Measurements from ENCODE around the gene UBAC1.
"Not testable (repeated sequence)": the region's sequence is repeated elsewhere in the genome, so short reads cannot be mapped to it uniquely, and the experiment has no call there.

UBAC1 gene

GRCh38 chr9:135910757-135911156 lies 50.4 kb downstream of the UBAC1 start:
- no peak for DNase-seq

DNA sequence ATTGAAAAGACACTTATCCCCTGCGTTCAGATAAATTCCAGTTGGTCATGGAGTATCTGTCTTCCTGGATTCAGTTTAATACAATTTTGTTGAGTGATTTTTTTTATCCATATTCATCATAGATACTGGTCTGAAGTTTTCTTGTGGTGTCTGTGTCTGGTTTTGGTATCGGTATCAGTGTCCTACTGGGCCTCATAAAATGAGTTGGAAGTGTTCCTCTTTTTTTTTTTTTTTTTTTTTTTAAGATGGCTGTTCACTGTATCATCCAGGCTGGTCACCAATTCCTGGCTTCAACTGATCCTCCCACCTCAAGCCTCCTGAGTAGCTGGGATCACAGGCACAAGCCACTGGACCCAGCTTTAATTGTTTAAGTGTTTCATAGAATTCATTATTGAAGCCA lies 51.0 kb downstream of the UBAC1 start:
- no peak for DNase-seq

- DNase-seq = no peak
Measured at GRCh38 chr9:135909371-135909770, 51.8 kb downstream of the UBAC1 start.

GRCh38 chr9:135908754-135909204 lies 52.4 kb downstream of the UBAC1 start:
- no peak for DNase-seq

DNA sequence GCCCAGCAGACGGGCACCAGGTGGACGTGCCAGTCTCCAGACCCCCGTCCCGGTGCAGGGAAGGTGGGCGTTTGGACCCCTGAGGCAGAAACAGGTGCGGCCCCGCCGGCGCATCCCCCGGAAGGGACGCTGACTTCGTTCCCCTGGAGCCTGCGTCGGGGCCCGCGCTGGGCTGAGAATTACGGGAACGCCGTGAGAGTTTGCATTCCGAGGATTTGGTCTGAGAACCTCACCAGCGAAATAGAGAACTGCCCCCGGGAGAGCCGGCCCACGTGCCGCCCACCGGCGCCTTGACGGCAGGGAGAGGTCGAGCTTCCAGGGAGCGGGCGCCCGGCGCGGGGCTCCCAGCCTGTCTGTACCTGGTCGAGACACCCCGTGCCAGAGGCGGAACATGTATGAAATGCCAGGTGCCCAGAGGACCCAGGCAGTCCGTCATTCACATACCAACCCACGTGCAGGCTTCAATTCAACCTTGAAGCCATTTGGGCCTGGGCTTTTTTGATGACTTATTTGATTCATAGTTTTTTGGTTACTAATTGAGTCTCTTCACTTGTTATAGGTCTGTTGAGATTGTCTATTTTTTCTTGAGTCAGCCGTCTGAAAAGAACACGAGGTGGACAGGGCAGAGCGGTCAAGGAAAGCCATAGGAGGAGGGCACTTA lies 53.0 kb downstream of the UBAC1 start:
- DNase-seq = peak in 1 of 2 experiments; percentile 40

- DNase-seq = peak; percentile 62 to 93
Measured at GRCh38 chr9:135907431-135908092, 53.6 kb downstream of the UBAC1 start, which contains the start of gene CAMSAP1. Gene CAMSAP1 (minus strand): TSS chr9:135907546. CDS start chr9:135907159, 387 bp downstream.

DNA sequence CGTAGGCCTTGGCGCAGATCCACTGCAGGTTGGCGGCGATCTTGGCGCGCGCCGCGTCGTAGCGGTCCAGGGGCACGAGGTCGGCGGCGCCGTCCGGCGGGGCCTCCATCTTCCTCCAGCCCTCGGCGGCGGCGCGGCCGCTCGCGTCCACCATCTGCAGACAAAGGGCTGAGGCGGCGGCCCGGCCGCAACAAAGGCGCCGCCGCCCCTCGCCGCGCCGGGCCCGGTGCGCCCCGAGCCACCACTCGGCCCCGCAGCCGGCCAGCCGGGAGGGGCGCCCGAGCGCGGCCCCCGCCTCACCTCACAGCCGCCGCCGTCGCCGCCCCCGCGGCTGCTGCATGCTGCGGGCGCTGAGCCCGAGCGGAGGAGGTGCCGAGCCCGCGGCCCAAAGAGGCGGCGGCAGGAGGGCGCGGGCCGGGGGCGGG lies 54.2 kb downstream of the UBAC1 start:
- DNase-seq = no peak

DNA sequence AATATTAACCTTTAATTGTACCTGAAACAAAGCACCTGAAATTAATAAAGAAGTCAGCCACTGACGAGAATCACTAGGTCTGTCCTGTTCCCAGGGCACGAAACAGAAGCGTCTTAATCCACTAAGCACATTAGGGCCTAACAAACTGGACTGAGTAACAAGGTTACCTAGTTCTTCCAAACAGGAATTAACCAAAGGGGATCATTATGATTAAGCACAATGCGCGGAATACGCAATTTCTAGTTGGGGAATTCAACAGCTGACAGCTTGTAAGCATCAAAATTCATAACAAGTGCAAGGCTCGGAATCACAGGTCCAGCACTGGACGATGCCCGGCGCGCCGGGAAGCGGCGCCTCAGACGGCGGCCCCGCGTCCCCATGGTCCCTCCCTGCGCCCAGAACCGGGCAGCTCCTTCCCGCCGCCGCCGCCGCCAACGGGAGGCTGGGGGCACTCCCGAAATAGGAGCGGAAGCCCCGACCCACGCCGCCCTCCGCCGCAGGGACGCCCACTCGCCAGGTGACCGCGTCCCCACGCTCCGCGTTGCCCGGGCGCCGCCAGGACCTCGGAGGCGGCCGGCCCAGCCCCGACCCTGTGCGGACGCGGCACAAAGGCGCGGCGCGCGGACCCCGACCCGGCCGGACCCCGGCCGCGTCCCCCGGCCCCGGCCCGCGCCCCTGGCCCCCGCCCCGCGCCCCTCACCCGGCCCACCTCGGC lies 54.7 kb downstream of the UBAC1 start:
- DNase-seq = peak; percentile 17 to 32

DNA sequence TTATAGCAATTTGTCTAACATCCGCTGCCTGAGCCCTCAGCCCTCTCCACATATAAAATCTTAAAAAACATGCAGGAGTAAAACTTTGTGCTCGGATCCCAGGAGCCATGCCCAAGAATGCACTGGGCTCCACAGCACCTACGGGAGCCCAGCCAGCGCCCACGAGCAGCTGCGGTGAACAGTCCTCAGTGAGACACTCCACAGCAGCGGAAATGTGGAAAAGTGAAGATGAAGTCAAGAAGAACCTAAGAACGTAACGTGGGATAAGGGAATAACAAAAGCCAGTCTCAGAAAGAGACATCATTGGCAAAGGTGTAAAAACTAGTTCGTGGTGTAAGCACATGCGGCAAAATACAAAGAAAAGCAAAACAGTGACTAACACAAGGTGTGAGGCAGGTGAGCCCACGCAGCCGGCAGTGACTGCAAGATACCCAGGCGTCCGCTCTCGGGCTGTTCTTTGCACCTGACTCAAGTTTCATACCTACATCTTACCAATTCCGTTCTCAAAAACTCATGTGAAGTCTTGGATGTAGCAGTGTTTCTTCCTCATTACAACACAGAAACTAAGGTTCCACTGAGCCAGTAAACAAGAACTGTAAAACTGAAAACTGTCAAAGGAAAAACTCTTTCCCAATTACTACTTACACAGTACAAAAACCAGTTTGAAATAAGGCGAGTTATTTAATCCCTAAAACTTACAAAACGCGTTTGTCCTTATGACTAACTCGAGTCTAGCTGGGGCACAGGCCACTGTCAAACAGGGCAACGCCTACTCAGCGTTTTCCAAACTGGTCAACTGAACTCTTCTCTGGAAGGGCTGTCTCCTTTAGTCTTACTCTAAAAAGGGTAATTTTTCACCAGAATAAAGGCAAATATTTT lies 55.6 kb downstream of the UBAC1 start:
- no peak for DNase-seq

- DNase-seq = no peak
Measured at GRCh38 chr9:135903786-135904520, 57.2 kb downstream of the UBAC1 start.

DNA sequence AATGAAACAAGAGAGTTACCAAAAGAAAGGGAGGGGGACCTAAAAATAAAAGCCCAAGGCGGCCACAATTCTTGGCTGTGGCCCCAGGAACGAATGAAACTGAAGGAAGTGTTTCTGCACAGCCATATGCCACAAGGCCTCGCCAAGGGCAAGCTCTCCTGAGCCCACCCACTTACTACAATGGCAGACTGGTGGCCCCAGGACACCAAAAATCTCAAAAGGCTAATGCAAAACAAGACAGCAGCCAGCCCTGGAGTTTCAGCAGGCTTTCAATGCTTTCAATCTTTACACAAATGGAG lies 57.9 kb downstream of the UBAC1 start:
- no peak for DNase-seq

- DNase-seq = no peak
Measured at GRCh38 chr9:135902655-135903357, 58.4 kb downstream of the UBAC1 start.

DNA sequence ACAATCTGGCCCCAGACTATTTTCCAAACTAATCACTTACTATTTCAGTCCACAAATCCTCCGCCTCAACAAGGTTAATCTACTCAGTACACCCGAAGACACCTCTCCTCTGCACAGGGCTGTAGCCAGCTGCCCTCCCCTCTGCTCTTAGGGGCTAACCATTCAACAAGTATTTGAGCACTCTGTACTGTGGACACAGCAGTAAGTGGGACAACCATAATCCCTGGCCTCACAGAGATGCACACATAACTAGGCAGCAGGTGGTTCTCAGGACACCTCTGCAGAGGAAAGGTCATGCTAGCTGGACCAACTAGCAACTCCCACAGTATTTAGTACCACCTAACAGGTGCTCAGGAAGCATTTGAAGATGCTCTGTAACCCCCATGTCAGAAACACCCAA lies 59.3 kb downstream of the UBAC1 start:
- DNase-seq = no peak

- DNase-seq = no peak
Measured at GRCh38 chr9:135901031-135901758, 60.0 kb downstream of the UBAC1 start.

DNA sequence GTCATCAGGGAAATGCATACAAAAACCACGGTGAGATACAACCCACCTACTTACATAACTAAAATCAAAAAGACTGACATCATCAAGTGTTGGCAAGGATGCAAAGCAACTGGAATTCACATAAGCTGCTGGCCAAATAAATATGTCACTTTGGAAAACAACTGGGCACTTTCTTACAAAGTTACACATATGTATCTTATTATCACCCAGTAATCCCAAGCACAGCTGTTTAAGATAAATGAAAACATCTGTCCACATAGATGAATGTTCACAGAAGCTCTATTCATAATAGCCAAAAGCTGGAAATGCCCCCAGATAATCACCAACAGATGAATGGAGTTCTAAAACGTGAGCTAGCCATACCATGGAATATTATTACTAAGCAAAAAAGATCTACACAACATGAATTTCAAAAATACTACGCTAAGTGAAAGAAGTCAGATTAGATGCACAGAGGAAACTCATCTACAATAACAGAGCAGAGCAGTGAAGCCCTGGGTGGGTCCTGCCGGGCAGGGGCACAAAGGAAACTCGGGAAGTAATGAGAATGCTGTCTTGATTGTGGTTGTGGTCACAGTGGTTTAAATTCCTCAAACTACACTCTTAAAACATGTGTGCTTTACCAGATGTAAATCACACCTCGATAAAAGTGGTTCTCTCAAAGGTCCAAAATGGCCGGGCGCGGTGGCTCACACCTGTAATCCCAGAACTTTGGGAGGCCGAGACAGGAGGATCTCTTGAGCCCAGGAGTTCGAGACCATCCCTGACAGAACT lies 62.4 kb downstream of the UBAC1 start:
- DNase-seq = no peak

- DNase-seq = no peak
Measured at GRCh38 chr9:135896626-135897025, 64.5 kb downstream of the UBAC1 start.

GRCh38 chr9:135896205-135896604 lies 65.0 kb downstream of the UBAC1 start:
- DNase-seq = no peak

DNA sequence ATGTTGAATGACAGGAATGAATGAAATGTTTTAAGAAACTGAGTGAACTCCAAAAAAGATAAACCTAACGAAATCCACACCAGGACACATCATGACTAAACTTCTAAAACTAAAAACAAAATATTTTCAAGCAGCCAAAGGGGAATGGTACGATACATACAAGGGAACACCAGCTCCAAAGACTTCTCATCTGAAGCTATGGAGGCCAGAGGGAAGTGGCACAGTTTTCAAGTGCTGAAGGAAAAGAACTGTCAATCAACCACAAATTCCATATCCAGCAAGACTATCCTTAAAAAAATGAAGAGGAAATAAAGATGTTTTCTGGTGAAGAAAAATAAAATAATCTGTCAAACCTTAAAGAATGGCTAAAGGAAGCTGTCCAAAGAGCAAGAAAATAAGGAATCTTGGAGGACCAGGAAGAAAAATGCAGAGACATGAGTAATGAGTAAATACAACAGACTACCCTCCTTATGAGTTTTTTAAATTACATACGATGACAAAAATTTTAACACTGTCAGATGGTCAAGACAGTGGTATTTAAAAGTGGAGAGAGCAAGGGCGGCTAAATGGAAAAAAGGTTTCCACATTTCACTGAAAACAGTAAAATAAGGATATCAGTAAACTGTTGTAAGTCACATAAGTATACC lies 65.8 kb downstream of the UBAC1 start:
- DNase-seq = no peak

DNA sequence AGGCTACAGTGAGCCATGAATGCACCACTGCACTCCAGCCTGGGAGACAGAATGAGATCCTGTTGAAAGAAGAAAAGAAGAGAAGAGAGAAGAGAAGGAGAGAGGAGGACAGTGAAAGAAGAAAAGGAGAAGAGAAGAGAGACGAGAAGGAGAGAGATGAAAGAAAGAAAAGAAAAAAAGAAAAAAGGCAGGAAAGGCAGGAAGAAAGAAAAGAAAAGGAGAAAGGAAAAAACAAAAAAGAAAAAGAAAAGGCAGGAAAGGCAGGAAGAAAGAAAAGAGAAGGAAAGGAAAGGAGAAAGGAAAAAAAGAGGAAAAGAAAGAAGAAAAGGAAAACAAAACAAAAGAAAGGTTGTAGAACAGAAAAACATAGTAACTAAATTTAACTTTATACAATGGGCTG lies 68.1 kb downstream of the UBAC1 start:
- DNase-seq = no peak

- DNase-seq = not testable (repeated sequence)
Measured at GRCh38 chr9:135892327-135892726, 68.8 kb downstream of the UBAC1 start.

Measured in NCI-H526 (cell line).